Measurements from ENCODE around the gene RIOK1.

RIOK1 gene

DNA sequence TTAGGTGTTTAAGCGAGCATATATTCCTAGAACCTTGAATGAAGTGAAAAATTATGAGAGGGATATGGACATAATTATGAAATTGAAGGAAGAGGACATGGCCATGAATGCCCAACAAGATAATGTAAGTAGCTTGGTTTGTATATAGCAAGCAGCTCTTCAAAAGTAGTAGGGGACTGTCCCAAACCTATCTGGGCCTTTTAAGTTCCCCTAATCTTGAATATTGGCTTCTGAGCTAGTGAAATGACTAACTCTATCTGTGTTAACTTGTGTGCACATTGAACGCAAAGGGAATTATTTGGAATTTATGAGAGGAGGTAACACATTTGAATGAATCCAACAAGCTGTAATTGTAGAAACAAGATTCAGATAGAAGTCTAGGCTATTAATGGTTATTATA, 21.7 kb downstream of the RIOK1 start:
- Histone ChIP-seq H4K8ac (ENCODE audit: low read length) (no peak overlapping the region), H3K79me1 (replicated peaks; ENCODE audit: low read length, poor library complexity, severe bottlenecking) (peaks cover 11% of the 10 kb centered on the region), H3K9me3 (ENCODE audit: control insufficient read depth, low read length) (no peaks in the 10 kb centered on the region), H3K18ac (ENCODE audit: low read depth in 1 of 2, low read length in 2 of 2) (no peak overlapping the region), H3K4me2 (ENCODE audit: low read length, poor library complexity, severe bottlenecking) (no peak overlapping the region), H3K23ac (ENCODE audit: low read length in 2 of 2) (no peak overlapping the region), H2AK5ac (ENCODE audit: low read length, severe bottlenecking) (no peak overlapping the region), H3K4me3 (ENCODE audit: insufficient read depth in 1 of 2, low read depth in 1 of 2, low read length in 2 of 2) (no peak overlapping the region), H2BK15ac (ENCODE audit: low read depth, poor library complexity, severe bottlenecking) (no peak overlapping the region), H2BK5ac (ENCODE audit: low read depth, low read length, poor library complexity, severe bottlenecking) (no peak overlapping the region), H3K14ac (ENCODE audit: low read length in 2 of 2) (no peak overlapping the region), H3K27me3 (ENCODE audit: control insufficient read depth in 1 of 2, insufficient read depth in 1 of 2, low read length in 2 of 2) (no peaks in the 10 kb centered on the region), H3K36me3 (ENCODE audit: control insufficient read depth in 1 of 2, insufficient read depth in 2 of 2, low read depth in 1 of 2, low read length in 2 of 2) (peaks cover 24 to 80% of the 10 kb centered on the region in 2 experiments), H3K9ac (ENCODE audit: low read length) (no peak overlapping the region), H2BK12ac (ENCODE audit: low read length in 2 of 2) (no peak overlapping the region), H3K4me1 (ENCODE audit: control insufficient read depth, insufficient read depth, low read depth, low read length) (peaks cover 8% of the 10 kb centered on the region), H4K91ac (ENCODE audit: low read length) (no peak overlapping the region), H3K4ac (ENCODE audit: low read depth in 1 of 2, low read length in 2 of 2) (no peak overlapping the region), H2AFZ (ENCODE audit: low read depth, low read length) (no peak overlapping the region), H2BK120ac (ENCODE audit: low read depth, low read length) (no peak overlapping the region), H3K27ac (ENCODE audit: low read length, poor library complexity, severe bottlenecking) (no peak overlapping the region)
- WGBS = 98% methylated on average over 2 of the region's 2 CpGs
- no peak for DNase-seq

- H2AK5ac ChIP-seq (ENCODE audit: low read length, severe bottlenecking) = no peak overlapping the region
- H3K4me1 ChIP-seq (ENCODE audit: control insufficient read depth, insufficient read depth, low read depth, low read length) = peaks cover 5% of the 10 kb centered on the region
- H3K36me3 ChIP-seq (ENCODE audit: control insufficient read depth in 1 of 2, insufficient read depth in 2 of 2, low read depth in 1 of 2, low read length in 2 of 2) = peaks cover 24 to 79% of the 10 kb centered on the region in 2 experiments
- WGBS = 20% methylated on average over 1 of the region's 2 CpGs
- no peak overlapping the region for H3K9ac ChIP-seq (ENCODE audit: low read length)
- no peak overlapping the region for H2AFZ ChIP-seq (ENCODE audit: low read depth, low read length)
- H4K91ac ChIP-seq (ENCODE audit: low read length) = no peak overlapping the region
- H2BK15ac ChIP-seq (ENCODE audit: low read depth, poor library complexity, severe bottlenecking) = no peak overlapping the region
- no peak overlapping the region for H3K4me2 ChIP-seq (ENCODE audit: low read length, poor library complexity, severe bottlenecking)
- H3K4me3 ChIP-seq (ENCODE audit: insufficient read depth in 1 of 2, low read depth in 1 of 2, low read length in 2 of 2) = no peak overlapping the region
- no peaks in the 10 kb centered on the region for H3K27me3 ChIP-seq (ENCODE audit: control insufficient read depth in 1 of 2, insufficient read depth in 1 of 2, low read length in 2 of 2)
- H3K27ac ChIP-seq (ENCODE audit: low read length, poor library complexity, severe bottlenecking) = peak overlapping the region; percentile 90
- no peak overlapping the region for H2BK120ac ChIP-seq (ENCODE audit: low read depth, low read length)
- no peak overlapping the region for H3K18ac ChIP-seq (ENCODE audit: low read depth in 1 of 2, low read length in 2 of 2)
- H3K79me1 ChIP-seq (replicated peaks; ENCODE audit: low read length, poor library complexity, severe bottlenecking) = peaks cover 8% of the 10 kb centered on the region
- H2BK12ac ChIP-seq (ENCODE audit: low read length in 2 of 2) = no peak overlapping the region
- no peak overlapping the region for H2BK5ac ChIP-seq (ENCODE audit: low read depth, low read length, poor library complexity, severe bottlenecking)
- H3K9me3 ChIP-seq (ENCODE audit: control insufficient read depth, low read length) = no peaks in the 10 kb centered on the region
- no peak overlapping the region for H3K23ac ChIP-seq (ENCODE audit: low read length in 2 of 2)
- no peak overlapping the region for H3K14ac ChIP-seq (ENCODE audit: low read length in 2 of 2)
- H4K8ac ChIP-seq (ENCODE audit: low read length) = no peak overlapping the region
- no peak overlapping the region for H3K4ac ChIP-seq (ENCODE audit: low read depth in 1 of 2, low read length in 2 of 2)
- no peak for DNase-seq
Measured at GRCh38 chr6:7413151-7413823, 23.7 kb downstream of the RIOK1 start.

- Histone ChIP-seq H3K4me2 (ENCODE audit: low read length, poor library complexity, severe bottlenecking) (no peak overlapping the region), H3K4ac (ENCODE audit: low read depth in 1 of 2, low read length in 2 of 2) (peak overlapping the region in 1 of 2 experiments; percentile 69), H3K18ac (ENCODE audit: low read depth in 1 of 2, low read length in 2 of 2) (peak overlapping the region in 1 of 2 experiments; percentile 12), H3K4me3 (ENCODE audit: insufficient read depth in 1 of 2, low read depth in 1 of 2, low read length in 2 of 2) (no peak overlapping the region), H2AFZ (ENCODE audit: low read depth, low read length) (peak overlapping the region; percentile 1), H2AK5ac (ENCODE audit: low read length, severe bottlenecking) (peak overlapping the region; percentile 49), H3K9ac (ENCODE audit: low read length) (peak overlapping the region; percentile 45), H4K8ac (ENCODE audit: low read length) (no peak overlapping the region), H2BK5ac (ENCODE audit: low read depth, low read length, poor library complexity, severe bottlenecking) (no peak overlapping the region), H3K27me3 (ENCODE audit: control insufficient read depth in 1 of 2, insufficient read depth in 1 of 2, low read length in 2 of 2) (no peaks in the 10 kb centered on the region), H3K14ac (ENCODE audit: low read length in 2 of 2) (no peak overlapping the region), H3K23ac (ENCODE audit: low read length in 2 of 2) (no peak overlapping the region), H3K36me3 (ENCODE audit: control insufficient read depth in 1 of 2, insufficient read depth in 2 of 2, low read depth in 1 of 2, low read length in 2 of 2) (peaks cover 20 to 78% of the 10 kb centered on the region in 2 experiments), H3K9me3 (ENCODE audit: control insufficient read depth, low read length) (no peaks in the 10 kb centered on the region), H3K79me1 (replicated peaks; ENCODE audit: low read length, poor library complexity, severe bottlenecking) (peaks cover 5% of the 10 kb centered on the region), H2BK12ac (ENCODE audit: low read length in 2 of 2) (peak overlapping the region in 1 of 2 experiments; percentile 52), H3K4me1 (ENCODE audit: control insufficient read depth, insufficient read depth, low read depth, low read length) (peaks cover 5% of the 10 kb centered on the region), H2BK120ac (ENCODE audit: low read depth, low read length) (no peak overlapping the region), H2BK15ac (ENCODE audit: low read depth, poor library complexity, severe bottlenecking) (no peak overlapping the region), H4K91ac (ENCODE audit: low read length) (no peak overlapping the region), H3K27ac (ENCODE audit: low read length, poor library complexity, severe bottlenecking) (peak overlapping the region; percentile 29)
- peak; percentile 88 for DNase-seq
- WGBS = 62% methylated on average over 7 of the region's 7 CpGs
Measured at GRCh38 chr6:7414811-7415210, 25.2 kb downstream of the RIOK1 start.

- Histone ChIP-seq H3K23ac (ENCODE audit: low read length in 2 of 2) (no peak overlapping the region), H2BK120ac (ENCODE audit: low read depth, low read length) (no peak overlapping the region), H3K4ac (ENCODE audit: low read depth in 1 of 2, low read length in 2 of 2) (no peak overlapping the region), H3K4me1 (ENCODE audit: control insufficient read depth, insufficient read depth, low read depth, low read length) (peaks cover 6% of the 10 kb centered on the region), H3K36me3 (ENCODE audit: control insufficient read depth in 1 of 2, insufficient read depth in 2 of 2, low read depth in 1 of 2, low read length in 2 of 2) (peaks cover 15 to 49% of the 10 kb centered on the region in 2 experiments), H2BK5ac (ENCODE audit: low read depth, low read length, poor library complexity, severe bottlenecking) (no peak overlapping the region), H2BK15ac (ENCODE audit: low read depth, poor library complexity, severe bottlenecking) (no peak overlapping the region), H2AK5ac (ENCODE audit: low read length, severe bottlenecking) (no peak overlapping the region), H4K8ac (ENCODE audit: low read length) (no peak overlapping the region), H3K9ac (ENCODE audit: low read length) (no peak overlapping the region), H3K79me1 (replicated peaks; ENCODE audit: low read length, poor library complexity, severe bottlenecking) (peaks cover 4% of the 10 kb centered on the region), H2AFZ (ENCODE audit: low read depth, low read length) (no peak overlapping the region), H3K4me3 (ENCODE audit: insufficient read depth in 1 of 2, low read depth in 1 of 2, low read length in 2 of 2) (no peak overlapping the region), H2BK12ac (ENCODE audit: low read length in 2 of 2) (no peak overlapping the region), H3K27ac (ENCODE audit: low read length, poor library complexity, severe bottlenecking) (no peak overlapping the region), H3K18ac (ENCODE audit: low read depth in 1 of 2, low read length in 2 of 2) (no peak overlapping the region), H3K9me3 (ENCODE audit: control insufficient read depth, low read length) (no peaks in the 10 kb centered on the region), H4K91ac (ENCODE audit: low read length) (no peak overlapping the region), H3K14ac (ENCODE audit: low read length in 2 of 2) (no peak overlapping the region), H3K4me2 (ENCODE audit: low read length, poor library complexity, severe bottlenecking) (no peak overlapping the region), H3K27me3 (ENCODE audit: control insufficient read depth in 1 of 2, insufficient read depth in 1 of 2, low read length in 2 of 2) (no peaks in the 10 kb centered on the region)
- 88% methylated on average over 1 of the region's 2 CpGs for WGBS
- peak; percentile 76 for DNase-seq
Measured at GRCh38 chr6:7417684-7418083, 28.1 kb downstream of the RIOK1 start.
